GM11168 (cell line): Measurements from ENCODE around the gene IL33.
"Not testable (repeated sequence)": the region's sequence is repeated elsewhere in the genome, so short reads cannot be mapped to it uniquely, and the experiment has no call there.

Experiments
- in situ Hi-C: fragments of 300-500 bp; cut with MboI; formaldehyde crosslinking; loops from one replicate; pipeline ENCODE4 v1.12.0; 2022; ENCODE audit warnings: low sequenced_read_pairs; ENCODE audit not compliant: unreplicated experiment

The IL33 gene

GRCh38 chr9:6215562-6215961, at the start of gene IL33:
TSS of gene IL33 (plus strand) at chr9:6215807. CDS start at chr9:6241695, 25,888 bp downstream.
- in situ Hi-C loops, result no loop called here

GRCh38 chr9:6171667-6172066, 43.9 kb upstream of the IL33 start:
- in situ Hi-C loops, result no loop called here

GRCh38 chr9:6173914-6174313, 41.7 kb upstream of the IL33 start:
- in situ Hi-C loops, result no loop called here

- in situ Hi-C loops, result not testable (repeated sequence)
Observed at GRCh38 chr9:6182549-6183226, 32.9 kb upstream of the IL33 start.

DNA sequence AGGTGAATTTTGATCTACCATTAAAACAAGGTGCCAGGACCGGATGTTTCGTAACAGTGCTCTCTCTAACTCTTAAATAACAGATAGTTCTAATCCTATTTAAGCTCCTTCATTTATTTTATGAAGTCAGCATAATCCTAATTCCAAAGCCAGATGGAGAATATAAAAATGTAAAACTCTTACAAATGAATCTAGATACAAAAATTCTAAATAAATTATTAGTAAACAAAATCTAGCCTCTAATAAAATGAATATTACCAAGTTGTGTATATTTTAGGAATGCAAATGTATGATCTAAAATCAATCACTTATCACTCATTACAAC, 32.4 kb upstream of the IL33 start:
- in situ Hi-C loops, result no loop called here

GRCh38 chr9:6183627-6184026, 32.0 kb upstream of the IL33 start:
- in situ Hi-C loops, result no loop called here

GRCh38 chr9:6184749-6185645, 30.6 kb upstream of the IL33 start:
- in situ Hi-C loops, result no loop called here

DNA sequence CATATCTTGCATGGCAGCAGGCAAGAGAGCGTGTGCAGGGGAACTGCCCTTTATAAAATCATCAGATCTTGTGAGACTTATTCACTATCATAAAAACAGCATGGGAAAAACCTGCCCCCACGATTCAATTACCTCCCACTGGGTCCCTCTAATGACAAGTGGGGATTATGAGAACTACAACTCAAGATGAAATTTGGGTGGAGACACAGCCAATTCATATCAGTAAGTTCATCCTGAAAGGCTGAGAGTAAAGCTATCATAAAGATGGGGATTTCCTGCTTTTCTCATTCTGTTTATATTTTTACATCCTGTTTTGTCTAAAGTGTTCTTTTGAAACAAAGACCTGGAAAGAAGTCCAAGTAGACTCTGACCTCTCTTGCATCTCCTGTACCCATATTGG, 28.9 kb upstream of the IL33 start:
- in situ Hi-C loops, result no loop called here

- in situ Hi-C loops, result no loop called here
Observed at GRCh38 chr9:6187272-6187671, 28.3 kb upstream of the IL33 start.

DNA sequence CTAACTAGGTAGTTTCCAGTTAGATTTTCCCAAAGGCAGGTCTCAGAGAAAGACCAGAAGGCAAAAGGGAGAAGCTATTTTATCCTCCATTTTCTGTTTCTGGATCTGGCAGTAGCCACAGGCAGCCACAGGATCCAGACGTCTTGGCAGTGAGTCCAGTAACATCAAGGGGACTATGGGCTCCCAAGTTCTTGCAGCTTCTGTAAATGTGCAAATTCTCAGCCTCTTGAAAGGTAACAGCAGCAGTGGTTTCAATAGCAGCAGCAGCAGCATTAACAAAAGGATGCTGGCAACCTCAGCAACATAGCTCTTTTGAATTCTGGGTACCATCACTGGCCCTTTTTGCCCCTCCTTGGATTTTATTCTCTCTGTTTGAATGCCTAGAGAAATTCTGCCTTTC, 27.1 kb upstream of the IL33 start:
- in situ Hi-C loops, result no loop called here

- in situ Hi-C loops, result no loop called here
Observed at GRCh38 chr9:6188906-6189305, 26.7 kb upstream of the IL33 start.

DNA sequence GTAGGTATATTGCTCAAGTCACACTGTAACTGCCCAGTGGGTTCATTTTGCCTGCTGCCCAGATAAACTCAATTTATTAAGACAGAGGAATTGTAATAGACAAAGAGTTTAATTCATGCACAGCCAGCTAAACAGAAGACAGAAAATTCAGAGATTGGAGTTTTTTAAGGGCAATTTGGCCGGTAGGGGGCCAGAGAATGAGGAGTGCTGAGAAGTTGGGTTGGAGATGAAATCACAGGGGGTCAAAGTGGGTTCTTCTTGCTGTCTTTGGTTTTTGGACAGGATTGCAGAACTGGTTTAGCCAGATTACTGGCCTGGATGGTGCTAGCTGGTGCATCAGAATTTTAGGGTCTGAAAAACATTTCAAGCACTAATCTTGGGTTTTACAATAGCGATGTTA, 20.7 kb upstream of the IL33 start:
- in situ Hi-C loops, result no loop called here

DNA sequence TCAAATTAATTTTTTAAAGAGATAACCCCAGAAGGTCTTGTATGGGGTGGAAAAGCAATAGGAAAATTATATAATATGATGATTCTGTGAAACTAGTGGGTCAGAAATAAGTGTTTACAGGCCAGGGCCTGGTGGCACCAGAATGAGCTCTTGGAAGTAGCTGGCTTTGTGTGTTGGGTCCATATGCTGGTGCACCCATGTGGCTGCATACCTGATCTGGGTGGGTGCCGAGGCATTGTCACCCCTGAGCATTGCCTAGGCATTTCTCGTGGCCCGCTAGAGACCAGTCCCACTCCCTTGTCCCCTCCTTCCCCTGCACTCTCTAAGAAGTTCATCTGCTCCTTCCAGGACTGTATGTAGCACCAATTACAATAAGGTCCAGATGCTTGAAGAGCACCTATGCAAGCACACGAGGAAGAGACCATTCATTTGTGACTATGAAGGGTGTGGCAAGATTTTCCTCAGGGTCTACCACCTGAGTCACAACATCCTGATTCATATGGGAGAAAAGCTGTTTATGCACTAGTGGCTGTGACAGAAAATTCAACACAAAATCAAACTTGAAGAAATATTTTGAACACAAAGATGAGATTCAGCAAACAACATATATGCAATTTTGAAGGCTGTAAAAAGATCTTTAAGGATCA, 19.8 kb upstream of the IL33 start:
- in situ Hi-C loops, result no loop called here

DNA sequence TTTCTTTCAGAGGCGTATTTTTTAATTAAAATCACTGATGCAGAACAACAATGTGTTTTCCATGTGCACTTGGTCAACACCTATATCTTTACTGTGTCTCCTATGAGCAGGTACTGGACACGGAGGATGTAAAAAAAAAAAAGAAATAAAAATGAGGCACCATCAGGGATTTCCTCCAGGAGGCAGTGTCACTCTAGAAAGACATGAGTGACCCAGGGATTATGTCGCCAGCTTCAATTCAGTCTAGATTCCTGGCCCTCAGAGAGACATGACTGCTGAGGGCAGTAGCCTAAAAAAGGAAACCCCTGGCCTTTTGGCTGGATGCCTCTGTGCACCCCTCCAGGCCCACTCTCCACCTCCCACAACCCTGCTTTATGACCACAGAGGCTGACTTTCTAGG, 18.3 kb upstream of the IL33 start:
- in situ Hi-C loops, result no loop called here

DNA sequence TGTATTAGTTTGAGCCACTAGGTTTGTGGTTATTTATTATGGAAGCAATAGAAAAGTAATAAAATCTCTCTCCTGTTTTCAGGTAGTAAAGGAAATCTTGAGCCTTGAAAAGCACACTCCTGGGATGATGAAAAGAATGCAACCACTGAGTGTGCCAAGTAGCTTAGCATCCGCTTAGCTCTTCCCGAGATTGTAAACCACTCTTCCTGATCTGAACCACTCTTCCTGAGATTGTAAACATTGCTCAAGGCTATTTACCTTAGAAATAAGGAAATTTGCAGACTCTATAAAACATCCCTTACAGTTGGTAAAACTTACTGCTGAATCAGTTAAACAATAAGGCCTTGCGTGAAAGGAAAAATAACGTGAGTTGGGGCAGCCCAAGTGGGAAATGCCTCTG, 17.4 kb upstream of the IL33 start:
- in situ Hi-C loops, result no loop called here

DNA sequence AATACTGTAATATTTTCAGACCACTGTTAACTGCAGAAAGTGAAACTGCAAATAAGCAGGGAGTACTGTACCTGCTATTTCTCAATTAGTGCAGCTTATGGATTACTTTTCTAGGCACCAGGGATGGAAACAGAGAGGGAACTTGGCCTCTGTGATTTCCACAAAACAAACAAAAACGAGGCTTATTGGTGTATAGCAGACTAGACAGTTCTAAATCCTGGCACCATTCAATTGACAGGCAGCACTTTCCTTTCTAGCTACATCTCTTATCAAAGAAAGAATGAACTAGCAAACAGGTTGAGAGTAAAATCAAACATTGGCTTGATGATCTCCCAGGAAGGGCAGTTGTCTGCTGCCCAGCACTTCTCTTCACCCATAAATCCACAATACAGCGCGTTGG, 16.0 kb upstream of the IL33 start:
- in situ Hi-C loops, result no loop called here

DNA sequence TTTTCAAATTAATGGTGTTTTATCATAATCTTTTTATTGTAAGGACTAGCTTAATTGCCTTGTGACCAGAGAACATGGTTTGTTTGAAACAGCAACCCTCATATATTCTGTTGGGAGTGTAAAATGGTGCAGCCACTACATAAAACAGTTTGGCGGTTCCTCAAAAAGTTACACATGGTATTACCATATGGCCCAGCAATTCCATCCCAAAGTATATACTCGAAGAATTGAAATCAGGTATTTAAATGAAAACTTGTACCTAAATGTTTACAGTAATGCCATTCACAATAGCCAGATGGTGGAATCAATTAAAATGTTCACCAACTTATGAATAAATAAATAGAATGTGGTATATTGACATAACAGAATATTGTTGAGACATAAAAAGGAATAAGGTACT, 14.8 kb upstream of the IL33 start:
- in situ Hi-C loops, result no loop called here

DNA sequence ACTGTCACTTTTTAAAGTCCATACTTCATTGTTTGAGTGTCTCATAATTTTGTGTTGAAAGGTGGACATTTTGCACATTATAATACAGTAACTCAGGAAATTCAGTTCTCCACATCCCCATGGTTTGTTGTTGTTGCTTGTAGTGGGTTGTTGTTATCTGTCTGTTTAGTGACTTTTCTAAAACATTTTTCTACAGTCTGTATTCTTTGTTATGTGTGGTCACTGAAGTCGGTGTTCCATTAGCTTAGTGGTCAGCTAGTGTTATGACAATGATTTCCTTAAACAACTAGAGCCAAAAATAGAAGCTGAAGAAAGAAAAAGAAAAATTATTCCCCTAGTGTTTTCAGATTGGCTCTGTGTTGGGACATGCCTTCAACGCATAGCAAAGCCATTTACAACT, 5.6 kb upstream of the IL33 start:
- in situ Hi-C loops, result no loop called here

- in situ Hi-C loops, result no loop called here
Observed at GRCh38 chr9:6212722-6213375, 2.8 kb upstream of the IL33 start.

DNA sequence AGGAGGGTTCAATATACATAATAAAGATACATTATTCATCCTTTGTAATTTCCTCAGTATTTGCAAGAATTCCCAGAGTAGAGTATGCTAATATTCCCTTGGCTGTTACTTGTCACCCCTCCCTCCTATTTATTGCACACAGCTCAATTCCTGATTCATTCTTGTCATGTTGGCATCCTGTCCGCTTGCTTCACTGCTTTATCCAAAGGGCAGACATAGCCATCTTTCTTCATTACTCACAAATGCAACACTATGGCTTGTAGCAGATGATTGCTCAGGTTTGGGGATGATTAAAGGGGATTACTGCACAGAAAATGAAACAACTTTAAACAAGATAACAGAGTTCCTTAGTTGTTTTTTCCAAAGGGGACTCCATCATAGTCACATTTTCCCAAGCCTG, 1.2 kb upstream of the IL33 start:
- in situ Hi-C loops, result no loop called here

- in situ Hi-C loops, result no loop called here
Observed at GRCh38 chr9:6214903-6215302, 704 bp upstream of the IL33 start.
